Activated naive CD4-positive, alpha-beta T cell treated with anti-CD3 and anti-CD28 coated beads, Interleukin-2, amount 50 U/mL, for 72 hours (primary cell): ENCODE data around the gene HOXA10. TPM values are rescaled to one million over a fixed set of nuclear protein-coding genes. Genes with fewer than 3 reads are reported as not detected.
A peak's percentile ranks its signal among the peaks of the same experiment; 100 is the strongest.

Experiments
- ATAC-seq, 2 donors: fragments of 150-1000 bp; cut with Tn5 transposase; 2 replicates each; pipeline ENCODE4 v1.10.0; 2021; ENCODE audit warnings: mild to moderate bottlenecking in 2 of 2, moderate library complexity in 2 of 2
- DNase-seq, 2 donors: peaks; one replicate each; pipeline ENCODE4 v3.0.0; 2021 to 2022; ENCODE audit warnings: low spot score in 2 of 2
- H3K27ac Mint-ChIP-seq, 2 donors: one replicate each; pipeline ENCODE4 v1.8.0; 2022; ENCODE audit warnings: mild to moderate bottlenecking in 2 of 2, mixed read lengths in 2 of 2
- H3K36me3 Mint-ChIP-seq, 2 donors: one replicate each; pipeline ENCODE4 v1.8.0; 2022; ENCODE audit warnings: mixed read lengths in 2 of 2
- H3K9me3 Mint-ChIP-seq, 2 donors: one replicate each; pipeline ENCODE4 v1.8.0; 2022; ENCODE audit warnings: mixed read lengths in 2 of 2
- total RNA-seq, 2 donors: library from RNA; stranded (reverse); gene quantifications; one replicate each; pipeline ENCODE4 v1.2.3, GENCODE V29; 2022

Gene HOXA10
- total RNA-seq, 2 donors from 2014 or later = not detected

DNA sequence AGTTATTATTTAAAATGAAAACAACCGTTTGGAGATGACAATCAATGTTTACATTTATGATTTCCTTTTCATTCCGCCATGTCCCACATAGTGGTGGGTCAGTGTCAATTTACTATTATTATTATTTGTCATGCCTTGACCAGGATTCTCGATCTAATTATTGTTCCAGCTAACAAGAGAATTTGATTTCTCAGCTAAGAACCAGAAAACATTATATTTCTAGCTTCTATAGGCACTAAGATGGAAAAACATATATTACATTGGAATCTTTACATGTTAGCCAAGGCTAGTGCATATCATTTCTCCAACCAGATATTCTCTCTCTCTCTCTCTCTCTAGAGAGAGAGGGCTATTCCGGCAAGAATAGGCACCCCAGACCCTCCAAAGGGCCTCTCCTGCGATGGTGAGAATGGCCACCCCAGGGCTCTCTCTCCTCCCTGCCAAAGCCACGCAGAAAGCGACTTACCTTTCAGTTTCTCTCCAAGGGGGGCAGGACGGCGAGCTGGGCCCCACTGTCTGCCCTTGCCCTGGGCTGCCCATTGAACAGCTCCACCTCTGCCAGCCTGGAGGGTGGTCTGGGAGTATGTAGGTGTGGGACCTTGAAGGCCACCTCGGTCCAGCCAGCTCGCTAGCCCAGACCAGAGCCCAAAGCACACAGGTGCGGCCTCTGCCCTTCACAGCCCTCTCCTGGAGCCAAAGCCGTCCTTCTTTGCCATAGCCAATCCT is 24.1 kb downstream of the HOXA10 start:
- DNase-seq (no peak), ATAC-seq (peak in 1 of 2 donors; percentile 27)
- Mint-ChIP-seq H3K9me3 (no peaks in the 10 kb centered on the region), H3K36me3 (peaks cover 10 to 16% of the 10 kb centered on the region in 2 donors), H3K27ac (no peak overlapping the region)

DNA sequence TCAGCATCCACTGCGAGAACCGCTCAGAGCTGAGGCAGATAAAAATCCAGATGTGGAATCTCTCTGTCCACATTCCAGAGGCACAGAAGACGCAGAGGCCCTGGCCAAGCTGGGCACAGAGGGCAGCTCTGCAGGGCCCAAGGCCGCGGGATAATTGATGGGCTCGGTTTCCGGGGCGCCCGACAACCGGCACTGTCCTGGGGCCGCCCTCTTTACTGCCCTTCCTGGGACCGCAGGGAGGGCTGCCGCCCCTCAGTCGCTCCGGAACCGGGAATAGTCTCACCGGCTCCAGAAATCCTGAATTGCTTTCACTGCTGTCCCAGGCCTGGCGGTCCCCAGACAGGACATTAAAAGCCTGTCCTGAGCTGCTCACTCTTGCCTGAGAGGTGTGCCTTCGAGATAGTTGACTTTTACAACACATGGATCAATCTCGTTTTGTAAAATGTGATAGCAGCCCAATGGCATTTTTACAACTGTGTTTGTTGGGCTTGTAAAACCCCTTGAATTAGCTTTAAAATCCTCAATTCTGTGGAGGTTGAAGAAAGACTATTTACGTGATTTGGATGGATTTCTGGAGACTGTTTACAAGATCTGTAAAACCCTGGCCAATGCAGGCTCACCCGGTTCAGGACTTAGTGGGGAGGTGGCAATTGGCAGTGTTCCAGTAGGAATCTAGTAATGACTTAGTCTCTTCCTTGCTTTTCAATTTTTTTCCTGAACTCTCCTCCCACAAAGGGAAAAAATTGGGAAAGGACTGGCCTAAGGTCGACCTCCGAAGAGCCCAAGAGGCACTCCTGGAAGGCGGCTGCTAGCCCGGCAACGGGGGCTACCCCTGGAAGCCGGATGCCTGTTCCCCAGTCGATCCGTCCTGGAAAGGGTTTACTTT is 25.1 kb downstream of the HOXA10 start:
- Mint-ChIP-seq H3K36me3 (peaks cover 5 to 12% of the 10 kb centered on the region in 2 donors), H3K9me3 (no peaks in the 10 kb centered on the region), H3K27ac (no peak overlapping the region)
- ATAC-seq (no peak), DNase-seq (no peak)

- Mint-ChIP-seq H3K36me3 (peaks cover 5 to 12% of the 10 kb centered on the region in 2 donors), H3K27ac (no peak overlapping the region), H3K9me3 (no peaks in the 10 kb centered on the region)
- DNase-seq (no peak), ATAC-seq (no peak)
Measured at GRCh38 chr7:27148031-27148755, 25.9 kb downstream of the HOXA10 start.

GRCh38 chr7:27147199-27148030 is 26.7 kb downstream of the HOXA10 start, which contains the start of gene HOXA6:
TSS of gene HOXA6 (minus strand) at chr7:27147774. CDS start at chr7:27147749, 25 bp downstream.
- DNase-seq = no peak
- Mint-ChIP-seq H3K9me3 (no peaks in the 10 kb centered on the region), H3K27ac (no peak within 1 kb of the TSS), H3K36me3 (peaks cover 5 to 12% of the 10 kb centered on the region in 2 donors)
- no peak for ATAC-seq

- ATAC-seq (no peak), DNase-seq (no peak)
- H3K27ac Mint-ChIP-seq = no peak overlapping the region
- no peaks in the 10 kb centered on the region for H3K9me3 Mint-ChIP-seq
- peaks cover 3 to 12% of the 10 kb centered on the region in 2 donors for H3K36me3 Mint-ChIP-seq
Measured at GRCh38 chr7:27146491-27147198, 27.5 kb downstream of the HOXA10 start.

DNA sequence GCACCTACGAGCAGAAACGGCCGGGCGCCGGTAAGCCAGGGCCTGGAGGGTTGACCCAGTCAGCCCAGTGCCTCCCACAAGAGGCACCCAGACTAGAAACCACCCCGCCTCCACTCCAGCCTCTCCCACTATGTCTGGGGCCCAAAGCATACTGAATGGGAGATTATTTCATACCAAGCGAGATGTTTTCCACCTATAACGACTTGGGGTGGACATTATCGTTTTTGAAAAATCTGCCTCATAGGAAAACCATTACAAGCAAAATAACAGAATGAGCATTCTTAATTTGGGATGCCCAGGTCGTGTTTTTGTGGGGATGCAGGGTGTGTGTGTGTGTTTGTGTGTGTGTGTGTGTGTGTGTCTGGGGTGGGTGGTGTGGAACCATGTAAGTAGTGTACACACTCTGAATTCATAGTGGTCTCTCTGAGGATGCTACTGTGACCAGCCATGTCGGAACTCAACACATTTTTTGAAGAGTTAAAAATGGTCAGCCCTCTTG is 28.2 kb downstream of the HOXA10 start:
- no peak for DNase-seq
- ATAC-seq = no peak
- H3K36me3 Mint-ChIP-seq = peaks cover 0 to 12% of the 10 kb centered on the region in 2 donors
- no peak overlapping the region for H3K27ac Mint-ChIP-seq
- no peaks in the 10 kb centered on the region for H3K9me3 Mint-ChIP-seq

DNA sequence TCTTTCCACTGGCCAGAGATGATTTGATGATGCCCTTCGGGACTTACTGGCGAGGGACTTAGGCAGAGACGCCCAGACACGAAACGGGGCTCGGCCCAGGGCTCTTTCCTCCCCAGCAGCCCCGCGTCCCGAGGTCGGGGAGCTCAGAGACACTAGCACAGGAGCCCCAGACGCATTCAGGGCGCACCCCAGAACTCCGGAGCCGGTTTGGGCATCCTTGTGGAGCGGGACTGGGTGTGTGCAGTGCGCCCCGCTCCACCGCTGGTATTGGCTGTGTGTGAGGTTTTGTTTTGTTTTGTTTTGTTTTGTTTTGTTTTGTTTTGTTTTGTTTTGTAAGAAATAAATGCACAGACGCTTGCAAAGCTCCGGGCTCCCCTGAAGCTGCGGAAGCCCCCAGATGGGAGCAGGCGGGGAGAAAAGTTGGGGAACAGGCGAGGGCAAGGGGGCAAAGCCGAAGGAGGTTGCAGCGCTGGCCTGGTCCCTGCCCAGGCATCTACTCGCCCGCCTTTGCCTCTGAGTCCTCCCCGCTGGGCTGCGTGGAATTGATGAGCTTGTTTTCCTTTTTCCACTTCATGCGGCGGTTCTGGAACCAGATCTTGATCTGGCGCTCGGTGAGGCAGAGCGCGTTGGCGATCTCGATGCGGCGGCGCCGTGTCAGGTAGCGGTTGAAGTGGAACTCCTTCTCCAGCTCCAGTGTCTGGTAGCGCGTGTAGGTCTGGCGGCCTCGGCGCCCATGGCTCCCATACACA is 28.8 kb downstream of the HOXA10 start:
- no peaks in the 10 kb centered on the region for H3K9me3 Mint-ChIP-seq
- peaks cover 0 to 12% of the 10 kb centered on the region in 2 donors for H3K36me3 Mint-ChIP-seq
- ATAC-seq = no peak

DNA sequence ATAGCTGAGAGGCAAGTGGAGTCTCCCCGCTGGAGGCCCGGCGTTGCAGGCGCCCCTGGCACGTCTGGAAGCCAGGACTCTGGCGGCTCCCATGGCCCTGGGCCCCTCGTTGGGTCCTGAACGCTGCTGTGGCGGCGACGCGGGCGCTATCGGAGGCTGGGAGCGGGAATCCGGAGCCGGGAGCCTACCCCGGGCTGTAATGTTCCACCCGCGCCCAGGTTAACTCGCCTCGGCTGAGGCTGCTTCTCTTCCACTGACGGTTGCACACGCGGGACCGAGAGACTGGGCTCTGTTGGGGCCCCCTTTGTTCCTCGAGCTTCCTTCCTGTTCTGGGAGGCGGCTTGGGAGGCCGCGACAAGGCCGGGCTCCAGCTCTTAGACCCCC is 29.3 kb downstream of the HOXA10 start:
- no peak for DNase-seq
- ATAC-seq = no peak
- Mint-ChIP-seq H3K36me3 (peaks cover 0 to 12% of the 10 kb centered on the region in 2 donors), H3K9me3 (no peaks in the 10 kb centered on the region), H3K27ac (no peak overlapping the region)

More for the DNA sequence above, 28.8 kb downstream of the HOXA10 start:
- no peak for DNase-seq
- no peak overlapping the region for H3K27ac Mint-ChIP-seq

DNA sequence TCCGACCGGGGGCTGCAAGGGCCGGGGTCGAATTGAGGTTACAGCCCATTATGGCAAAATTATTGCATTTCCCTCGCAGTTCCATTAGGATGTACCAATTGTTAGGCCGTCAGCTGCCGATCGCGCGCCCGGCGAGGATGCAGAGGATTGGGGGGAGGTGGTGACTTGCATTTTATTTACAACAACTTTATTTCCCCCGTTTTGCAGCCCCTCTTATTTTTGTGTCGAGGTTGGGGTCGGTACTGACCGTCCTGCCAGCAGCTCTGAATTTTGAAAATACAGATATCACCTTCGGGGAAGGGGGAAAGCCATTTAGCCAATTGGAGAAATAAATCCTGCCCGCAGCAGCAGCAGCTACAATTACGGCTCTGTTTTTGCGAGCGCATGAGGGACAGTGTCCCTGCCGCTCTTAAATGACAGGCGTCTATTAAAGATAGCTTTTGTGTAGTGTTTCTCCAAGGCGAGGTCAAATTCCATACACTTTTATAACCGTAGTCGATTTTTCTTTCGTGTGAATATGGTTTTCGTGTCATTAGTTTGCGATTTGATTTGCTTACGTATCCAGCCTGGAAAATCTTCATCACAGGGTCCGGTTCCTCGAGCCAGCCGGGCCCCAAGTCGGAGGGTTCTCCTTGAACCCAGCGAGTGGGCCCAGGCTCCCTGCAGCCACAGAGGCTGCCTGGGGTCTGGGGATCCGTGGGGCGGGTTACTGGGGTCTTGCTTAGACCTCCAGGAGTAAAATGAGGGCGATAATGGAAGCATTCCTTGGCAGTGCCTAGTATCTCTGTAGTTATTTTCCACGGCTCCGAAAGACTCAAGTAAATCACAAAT is 30.0 kb downstream of the HOXA10 start:
- no peak overlapping the region for H3K27ac Mint-ChIP-seq
- H3K9me3 Mint-ChIP-seq = no peaks in the 10 kb centered on the region
- ATAC-seq (no peak), DNase-seq (no peak)
- H3K36me3 Mint-ChIP-seq = peaks cover 0 to 12% of the 10 kb centered on the region in 2 donors

- Mint-ChIP-seq H3K27ac (no peak within 1 kb of the TSS), H3K36me3 (peaks cover 0 to 9% of the 10 kb centered on the region in 2 donors), H3K9me3 (no peaks in the 10 kb centered on the region)
- ATAC-seq (peak; percentile 37 to 41), DNase-seq (no peak)
Measured at GRCh38 chr7:27143023-27143949, 30.8 kb downstream of the HOXA10 start, which contains the start of gene HOXA5. TSS of gene HOXA5 (minus strand) at chr7:27143681. CDS start at chr7:27143607, 74 bp downstream.

GRCh38 chr7:27142580-27143022 is 31.5 kb downstream of the HOXA10 start:
- no peak overlapping the region for H3K27ac Mint-ChIP-seq
- DNase-seq (no peak), ATAC-seq (no peak)
- peaks cover 0 to 5% of the 10 kb centered on the region in 2 donors for H3K36me3 Mint-ChIP-seq
- H3K9me3 Mint-ChIP-seq = no peaks in the 10 kb centered on the region

GRCh38 chr7:27141923-27142579 is 32.1 kb downstream of the HOXA10 start:
- no peak for DNase-seq
- Mint-ChIP-seq H3K9me3 (no peaks in the 10 kb centered on the region), H3K36me3 (peaks cover 0 to 5% of the 10 kb centered on the region in 2 donors), H3K27ac (no peak overlapping the region)
- no peak for ATAC-seq
